Spleen (tissue), 7 donors: ENCODE measurements around the gene FOXQ1.

Source experiments
- CTCF ChIP-seq, 11 experiments: fragments of 200-600 bp in 7 of 11; fragments of 450-650 bp in 4 of 11; sonication (generic) in 4 of 11; IDR thresholded peaks in 8 of 11; conservative IDR thresholded peaks in 3 of 11; 1 replicate in 7 of 11; 2 replicates in 4 of 11; pipeline versions ENCODE4 v1.4.0 to v1.8.0; 2016 to 2021; ENCODE audit warnings: antibody characterized with exemption in 11 of 11, inconsistent platforms in 4 of 11, mild to moderate bottlenecking in 1 of 11
- POLR2A ChIP-seq, 3 donors: fragments of 450-650 bp; IDR thresholded peaks; one replicate each; pipeline ENCODE4 v1.5.1; 2017; ENCODE audit warnings: antibody characterized with exemption in 3 of 3, mild to moderate bottlenecking in 1 of 3
- POLR2AphosphoS5 ChIP-seq, 3 donors: sonication (generic); formaldehyde crosslinking; IDR thresholded peaks; one replicate each; pipeline ENCODE4 v1.5.1; 2017; ENCODE audit warnings: antibody characterized with exemption in 3 of 3
- donor health status: DM: no; HTN: no; CAD: no; lungs with moderate emphysema.
- donor health status: DM: no; HTN: no; CAD: no.
- donor health status: DM: no; HTN: no; CAD: no.

- TF ChIP-seq CTCF (IDR thresholded peaks at IDR 0.05 in 8 of 11, conservative IDR thresholded peaks at IDR 0.05 in 3 of 11) (no peak), POLR2A (IDR thresholded peaks at IDR 0.05) (no peak), POLR2AphosphoS5 (IDR thresholded peaks at IDR 0.05) (no peak)
These were observed 2.5 kb upstream of the FOXQ1 start for GRCh38 chr6:1309366-1309765.
